ENCODE measurements around the gene SWSAP1.
A peak's percentile ranks its signal among the peaks of the same experiment; 100 is the strongest.
"Not testable (repeated sequence)": the region's sequence is repeated elsewhere in the genome, so short reads cannot be mapped to it uniquely, and the experiment has no call there.

The SWSAP1 gene

DNA sequence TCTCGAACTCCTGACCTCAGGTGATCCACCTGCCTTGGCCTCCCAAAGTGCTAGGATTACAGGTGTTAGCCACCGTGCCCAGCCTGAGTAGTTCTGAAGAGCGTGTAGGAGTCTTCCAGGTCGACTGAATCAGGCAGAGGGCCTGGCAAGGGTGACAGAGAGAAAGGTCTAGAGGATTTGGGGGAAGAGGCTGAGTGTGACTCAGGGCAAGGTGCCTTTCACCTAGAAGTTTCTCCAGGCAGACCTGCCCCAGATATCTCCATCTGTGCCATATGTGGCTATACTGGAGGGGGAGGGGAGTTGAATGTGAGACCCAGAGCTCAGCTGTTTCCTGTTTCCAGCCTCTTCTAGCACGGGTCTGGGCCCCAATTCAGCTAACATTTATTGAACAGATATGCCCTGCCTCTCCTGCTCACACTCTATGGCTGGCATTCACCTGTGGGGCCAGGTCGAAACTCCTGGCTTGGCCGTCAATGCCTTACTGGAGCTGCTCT, 26.9 kb upstream of the SWSAP1 start:
- Histone ChIP-seq H3K36me3 (no peaks in the 10 kb centered on the region; the same call in 1 of the 2 replicates), H3K4me3 (ENCODE audit: low read depth, low read length) (no peak overlapping the region), H3K27me3 (ENCODE audit: insufficient read depth, low read depth, severe bottlenecking) (no peaks in the 10 kb centered on the region), H3K27ac (peak overlapping the region; percentile 77), H3K9me3 (ENCODE audit: severe bottlenecking) (peaks cover 13% of the 10 kb centered on the region)
- TF ChIP-seq, protein P1, sequence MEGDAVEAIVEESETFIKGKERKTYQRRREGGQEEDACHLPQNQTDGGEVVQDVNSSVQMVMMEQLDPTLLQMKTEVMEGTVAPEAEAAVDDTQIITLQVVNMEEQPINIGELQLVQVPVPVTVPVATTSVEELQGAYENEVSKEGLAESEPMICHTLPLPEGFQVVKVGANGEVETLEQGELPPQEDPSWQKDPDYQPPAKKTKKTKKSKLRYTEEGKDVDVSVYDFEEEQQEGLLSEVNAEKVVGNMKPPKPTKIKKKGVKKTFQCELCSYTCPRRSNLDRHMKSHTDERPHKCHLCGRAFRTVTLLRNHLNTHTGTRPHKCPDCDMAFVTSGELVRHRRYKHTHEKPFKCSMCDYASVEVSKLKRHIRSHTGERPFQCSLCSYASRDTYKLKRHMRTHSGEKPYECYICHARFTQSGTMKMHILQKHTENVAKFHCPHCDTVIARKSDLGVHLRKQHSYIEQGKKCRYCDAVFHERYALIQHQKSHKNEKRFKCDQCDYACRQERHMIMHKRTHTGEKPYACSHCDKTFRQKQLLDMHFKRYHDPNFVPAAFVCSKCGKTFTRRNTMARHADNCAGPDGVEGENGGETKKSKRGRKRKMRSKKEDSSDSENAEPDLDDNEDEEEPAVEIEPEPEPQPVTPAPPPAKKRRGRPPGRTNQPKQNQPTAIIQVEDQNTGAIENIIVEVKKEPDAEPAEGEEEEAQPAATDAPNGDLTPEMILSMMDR (IDR thresholded peaks at IDR 0.05; ENCODE audit: low read depth, low read length), result no peak
- peak; percentile 58 for DNase-seq

DNA sequence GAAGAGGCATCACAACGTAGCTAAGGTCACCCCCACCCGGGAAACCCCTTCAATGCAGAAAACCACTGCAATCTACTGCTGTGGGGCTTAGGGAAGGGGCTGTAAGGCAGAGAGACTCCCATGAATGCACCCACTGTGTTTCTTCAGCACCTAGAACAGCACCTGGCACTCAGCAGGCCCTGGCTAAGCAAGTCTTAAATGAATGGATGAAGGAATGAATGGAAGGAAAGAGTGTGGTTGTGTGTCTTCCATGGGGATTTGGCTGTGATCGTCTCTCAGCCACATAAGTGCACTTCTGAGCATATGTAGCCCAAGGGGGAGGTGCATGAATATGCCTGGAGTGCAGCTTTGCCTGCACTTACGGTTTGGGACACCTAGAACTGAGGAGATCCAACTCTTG, 25.3 kb upstream of the SWSAP1 start:
- TF ChIP-seq, protein P1 (IDR thresholded peaks at IDR 0.05; ENCODE audit: low read depth, low read length), result no peak
- no peak for DNase-seq
- H3K9me3 ChIP-seq (ENCODE audit: severe bottlenecking), result peaks cover 13% of the 10 kb centered on the region
- H3K27ac ChIP-seq, result no peak overlapping the region
- no peak overlapping the region for H3K4me3 ChIP-seq (ENCODE audit: low read depth, low read length)
- H3K36me3 ChIP-seq, result no peaks in the 10 kb centered on the region
- H3K27me3 ChIP-seq (ENCODE audit: insufficient read depth, low read depth, severe bottlenecking), result no peaks in the 10 kb centered on the region

DNA sequence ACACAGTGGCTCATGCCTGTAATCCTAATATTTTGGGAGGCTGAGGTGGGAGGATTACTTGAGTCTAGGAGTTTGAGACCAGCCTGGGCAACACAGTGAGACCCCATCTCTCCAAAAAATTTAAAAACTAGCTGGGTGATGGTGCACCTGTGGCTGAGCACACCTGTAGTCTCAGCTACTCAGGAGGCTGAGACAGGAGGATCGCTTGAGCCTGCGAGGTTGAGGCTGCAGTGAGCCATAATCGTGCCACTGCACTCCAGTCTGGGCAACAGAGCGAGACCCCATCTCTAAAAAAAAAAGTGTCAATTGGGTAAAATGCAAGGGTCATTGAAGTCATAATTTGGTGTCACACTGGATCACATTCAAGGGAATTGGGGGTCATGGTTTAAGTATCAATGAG, 20.4 kb upstream of the SWSAP1 start:
- not testable (repeated sequence) for H3K9me3 ChIP-seq (ENCODE audit: severe bottlenecking); H3K4me3 ChIP-seq (ENCODE audit: low read depth, low read length); DNase-seq; H3K36me3 ChIP-seq; H3K27me3 ChIP-seq (ENCODE audit: insufficient read depth, low read depth, severe bottlenecking); H3K27ac ChIP-seq

DNA sequence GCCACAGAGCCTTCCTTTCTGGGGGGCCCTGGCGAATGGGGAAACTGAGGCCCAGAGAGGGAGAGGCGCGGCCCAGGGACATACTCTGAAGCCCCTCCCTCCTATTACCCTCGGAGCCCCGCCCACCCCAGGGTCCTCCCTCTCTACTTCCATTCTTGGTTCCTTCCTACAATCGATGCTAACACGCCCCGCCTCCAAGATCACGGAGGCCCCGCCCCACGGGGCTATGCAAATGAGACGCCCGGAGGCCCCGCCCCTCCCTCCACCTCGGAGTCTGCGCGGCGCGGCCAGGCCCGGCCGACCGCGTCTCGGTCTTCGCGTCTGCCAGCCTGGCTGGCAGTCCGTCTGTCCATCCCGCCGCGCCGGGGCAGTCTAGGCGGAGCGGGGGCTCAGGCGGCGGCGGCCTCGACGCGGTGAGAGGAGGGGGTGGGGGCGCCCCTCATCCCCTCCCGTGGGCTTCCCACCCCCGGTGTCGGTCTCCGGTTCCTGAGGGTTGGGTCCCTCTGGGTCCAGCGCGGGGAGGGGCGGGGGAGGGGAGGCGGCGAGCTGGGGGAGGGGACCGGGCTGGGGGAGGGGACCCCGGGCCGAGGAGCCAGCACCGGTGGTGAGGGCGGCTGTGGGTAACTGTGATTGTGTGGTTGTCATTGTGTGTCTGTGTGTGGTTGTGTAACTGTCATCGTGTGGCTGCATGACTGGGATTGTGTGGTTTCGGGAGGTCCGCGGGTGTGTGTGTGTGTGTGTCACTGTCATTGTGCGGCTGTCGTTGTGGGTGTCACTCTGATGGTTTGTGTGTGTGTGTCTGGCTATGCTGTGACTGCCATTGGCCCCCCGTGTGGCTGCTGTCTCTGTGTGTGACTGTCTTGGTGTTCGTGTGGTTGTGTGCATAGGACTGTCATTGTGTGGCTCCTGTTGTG, 19.0 kb upstream of the SWSAP1 start, which contains the start of gene PLPPR2:
PLPPR2 (plus strand) TSS at position 273 of the 914 bp plus-strand sequence. CDS start 2,242 bp downstream, outside the sequence.
- no peaks in the 10 kb centered on the region for H3K9me3 ChIP-seq (ENCODE audit: severe bottlenecking)
- TF ChIP-seq, protein P1 (IDR thresholded peaks at IDR 0.05; ENCODE audit: low read depth, low read length), result no peak
- peak; percentile 97 for DNase-seq
- peaks cover 10% of the 10 kb centered on the region; the same call in 1 of the 2 replicates for H3K36me3 ChIP-seq
- H3K27me3 ChIP-seq (ENCODE audit: insufficient read depth, low read depth, severe bottlenecking), result no peaks in the 10 kb centered on the region
- H3K27ac ChIP-seq, result peak within 1 kb of the TSS; percentile 62
- H3K4me3 ChIP-seq (ENCODE audit: low read depth, low read length), result peak within 1 kb of the TSS; percentile 53

DNA sequence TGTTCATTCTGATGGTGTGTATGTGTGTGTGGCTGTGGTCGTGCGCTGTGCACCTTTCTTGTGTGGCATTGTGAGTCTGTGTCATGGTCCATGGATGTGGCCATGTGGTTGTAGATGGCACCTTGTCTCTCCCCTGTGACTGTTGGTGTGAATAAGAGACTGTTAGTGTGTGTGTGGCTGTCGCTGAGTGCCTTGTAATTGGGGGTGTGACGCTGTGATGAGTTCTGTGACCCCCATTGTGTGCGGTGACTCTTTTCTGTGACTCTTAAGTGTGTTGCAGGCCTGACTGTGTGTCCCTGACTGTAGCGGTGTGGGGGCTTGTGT, 18.4 kb upstream of the SWSAP1 start:
- Histone ChIP-seq H3K36me3 (peaks cover 16% of the 10 kb centered on the region), H3K27me3 (ENCODE audit: insufficient read depth, low read depth, severe bottlenecking) (no peaks in the 10 kb centered on the region), H3K27ac (no peak overlapping the region; the same call in 1 of the 2 replicates), H3K4me3 (ENCODE audit: low read depth, low read length) (peak overlapping the region; percentile 53), H3K9me3 (ENCODE audit: severe bottlenecking) (no peaks in the 10 kb centered on the region)
- no peak for DNase-seq
- TF ChIP-seq, protein P1 (IDR thresholded peaks at IDR 0.05; ENCODE audit: low read depth, low read length), result no peak

DNA sequence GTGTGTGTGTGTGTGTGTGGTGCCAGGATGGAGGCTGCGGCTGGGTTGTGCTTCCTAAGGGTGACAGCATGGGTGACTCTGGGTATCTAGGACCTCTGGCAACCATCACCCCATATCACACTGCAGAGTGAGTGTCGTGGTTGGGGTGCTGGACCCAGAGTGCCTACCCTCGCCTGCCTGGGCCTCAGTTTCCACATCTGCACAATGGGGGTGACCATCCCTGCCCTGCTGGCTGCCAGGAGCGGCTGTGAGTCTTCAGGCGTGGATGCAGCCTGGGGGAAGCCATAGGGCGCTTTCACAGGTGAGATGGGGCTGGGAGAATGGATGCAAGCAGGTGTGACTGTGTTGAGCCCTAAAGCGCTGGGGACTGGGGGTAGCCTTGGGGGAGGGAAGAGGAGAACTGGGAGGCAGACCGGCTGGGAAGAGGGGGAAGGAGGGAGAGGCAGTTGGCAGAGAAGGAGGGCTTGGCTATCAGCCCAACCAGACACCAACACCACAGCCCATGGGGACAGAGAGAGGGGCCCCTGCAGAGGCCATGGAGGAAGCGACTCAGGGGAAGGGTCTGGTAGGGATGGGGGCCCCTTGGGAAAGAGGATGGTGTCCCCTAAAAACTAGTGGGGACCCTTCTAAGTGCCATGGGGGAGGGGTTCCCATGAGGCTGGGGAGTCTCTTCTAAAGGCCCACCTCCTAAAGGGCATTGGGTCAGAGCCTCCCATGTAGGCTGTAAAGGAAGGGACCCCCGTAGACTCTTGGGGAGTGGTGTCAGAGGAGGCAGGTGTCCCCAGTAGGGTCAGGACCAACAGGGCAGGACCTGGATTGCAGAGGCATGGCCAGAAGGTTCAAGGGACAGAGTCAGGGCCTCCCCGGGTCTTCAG, 17.6 kb upstream of the SWSAP1 start:
- Histone ChIP-seq H3K27ac (no peak overlapping the region), H3K36me3 (peaks cover 25% of the 10 kb centered on the region), H3K27me3 (ENCODE audit: insufficient read depth, low read depth, severe bottlenecking) (no peaks in the 10 kb centered on the region), H3K4me3 (ENCODE audit: low read depth, low read length) (no peak overlapping the region), H3K9me3 (ENCODE audit: severe bottlenecking) (no peaks in the 10 kb centered on the region)
- DNase-seq, result no peak
- TF ChIP-seq, protein P1 (IDR thresholded peaks at IDR 0.05; ENCODE audit: low read depth, low read length), result no peak
